BLaER1 (cell line): ENCODE data around the gene PTH2.

ENCODE experiments used
- H3K27ac ChIP-seq: shearing (Covaris generic); formaldehyde crosslinking; 2 replicates; pipeline ENCODE4 v1.8.1; 2022
- H3K27me3 ChIP-seq: shearing (Covaris generic); formaldehyde crosslinking; 2 replicates; pipeline ENCODE4 v1.8.1; 2022
- H3K36me3 ChIP-seq: shearing (Covaris generic); formaldehyde crosslinking; 2 replicates; pipeline ENCODE4 v1.8.1; 2022
- H3K4me1 ChIP-seq: shearing (Covaris generic); formaldehyde crosslinking; 2 replicates; pipeline ENCODE4 v1.8.1; 2022
- H3K4me2 ChIP-seq: shearing (Covaris generic); formaldehyde crosslinking; 2 replicates; pipeline ENCODE4 v1.8.1; 2022
- H3K4me3 ChIP-seq: shearing (Covaris generic); formaldehyde crosslinking; 2 replicates; pipeline ENCODE4 v1.8.1; 2022
- H3K9ac ChIP-seq: shearing (Covaris generic); formaldehyde crosslinking; 2 replicates; pipeline ENCODE4 v1.8.1; 2022
- H3K9me3 ChIP-seq: shearing (Covaris generic); formaldehyde crosslinking; 2 replicates; pipeline ENCODE4 v1.8.1; 2022
- H4K20me1 ChIP-seq: shearing (Covaris generic); formaldehyde crosslinking; 2 replicates; pipeline ENCODE4 v1.8.1; 2022
- Cebpa-rat ChIP-seq: shearing (Covaris generic); IDR thresholded peaks from 2 replicates; pipeline ENCODE4 v1.8.1; 2022

PTH2 gene

GRCh38 chr19:49415102-49415809 lies 8.0 kb downstream of the PTH2 start:
- Histone ChIP-seq H3K27me3 (peaks cover 17% of the 10 kb centered on the region), H3K4me3 (peak overlapping the region; percentile 50), H3K9me3 (no peaks in the 10 kb centered on the region), H3K27ac (peak overlapping the region; percentile 70), H3K9ac (peak overlapping the region; percentile 61), H3K4me2 (peak overlapping the region; percentile 95), H3K36me3 (no peaks in the 10 kb centered on the region), H3K4me1 (peaks cover 95% of the 10 kb centered on the region), H4K20me1 (no peaks in the 10 kb centered on the region)
- peak; percentile 65; the same call in 1 of the 2 replicates for TF ChIP-seq Cebpa-rat

GRCh38 chr19:49414256-49414655 lies 9.0 kb downstream of the PTH2 start:
- no peaks in the 10 kb centered on the region for H3K36me3 ChIP-seq
- no peaks in the 10 kb centered on the region for H4K20me1 ChIP-seq
- H3K4me2 ChIP-seq, result peak overlapping the region; percentile 95
- H3K27ac ChIP-seq, result peak overlapping the region; percentile 70
- H3K4me1 ChIP-seq, result peaks cover 100% of the 10 kb centered on the region
- peak overlapping the region; percentile 61; the same call in 1 of the 2 replicates for H3K9ac ChIP-seq
- H3K9me3 ChIP-seq, result no peaks in the 10 kb centered on the region
- TF ChIP-seq Cebpa-rat, result no peak
- peaks cover 7% of the 10 kb centered on the region for H3K27me3 ChIP-seq
- H3K4me3 ChIP-seq, result peak overlapping the region; percentile 50; the same call in 1 of the 2 replicates

- Histone ChIP-seq H3K4me3 (no peak overlapping the region), H4K20me1 (no peaks in the 10 kb centered on the region), H3K9ac (peak overlapping the region; percentile 25; the same call in 1 of the 2 replicates), H3K4me2 (peak overlapping the region; percentile 95), H3K27me3 (no peaks in the 10 kb centered on the region), H3K4me1 (peaks cover 100% of the 10 kb centered on the region), H3K9me3 (no peaks in the 10 kb centered on the region), H3K27ac (peak overlapping the region; percentile 70), H3K36me3 (no peaks in the 10 kb centered on the region)
- TF ChIP-seq Cebpa-rat, result no peak
Observed at GRCh38 chr19:49413348-49413747, 9.9 kb downstream of the PTH2 start.

- peak overlapping the region; percentile 95 for H3K4me2 ChIP-seq
- H3K27ac ChIP-seq, result peak overlapping the region; percentile 70; the same call in 1 of the 2 replicates
- H3K27me3 ChIP-seq, result no peaks in the 10 kb centered on the region
- no peaks in the 10 kb centered on the region for H4K20me1 ChIP-seq
- H3K4me1 ChIP-seq, result peaks cover 100% of the 10 kb centered on the region
- H3K36me3 ChIP-seq, result no peaks in the 10 kb centered on the region
- no peak overlapping the region for H3K9ac ChIP-seq
- no peaks in the 10 kb centered on the region for H3K9me3 ChIP-seq
- no peak overlapping the region for H3K4me3 ChIP-seq
- no peak for TF ChIP-seq Cebpa-rat
Observed at GRCh38 chr19:49411681-49412326, 11.4 kb downstream of the PTH2 start.

- no peaks in the 10 kb centered on the region for H4K20me1 ChIP-seq
- no peaks in the 10 kb centered on the region for H3K9me3 ChIP-seq
- no peak for TF ChIP-seq Cebpa-rat
- H3K9ac ChIP-seq, result peak overlapping the region; percentile 46; the same call in 1 of the 2 replicates
- peaks cover 100% of the 10 kb centered on the region for H3K4me1 ChIP-seq
- H3K4me2 ChIP-seq, result peak overlapping the region; percentile 95
- H3K4me3 ChIP-seq, result peak overlapping the region; percentile 19; the same call in 1 of the 2 replicates
- H3K27ac ChIP-seq, result peak overlapping the region; percentile 73
- H3K36me3 ChIP-seq, result no peaks in the 10 kb centered on the region
- H3K27me3 ChIP-seq, result no peaks in the 10 kb centered on the region
Observed at GRCh38 chr19:49409441-49410029, 13.7 kb downstream of the PTH2 start.

GRCh38 chr19:49408816-49409440 lies 14.3 kb downstream of the PTH2 start:
- Histone ChIP-seq H3K27ac (peak overlapping the region; percentile 73), H3K9ac (peak overlapping the region; percentile 46; the same call in 1 of the 2 replicates), H3K9me3 (no peaks in the 10 kb centered on the region), H3K4me1 (peaks cover 100% of the 10 kb centered on the region), H3K27me3 (no peaks in the 10 kb centered on the region), H3K4me3 (peak overlapping the region; percentile 9; the same call in 1 of the 2 replicates), H3K4me2 (peak overlapping the region; percentile 95), H4K20me1 (no peaks in the 10 kb centered on the region), H3K36me3 (no peaks in the 10 kb centered on the region)
- TF ChIP-seq Cebpa-rat, result no peak

- Histone ChIP-seq H3K4me1 (peaks cover 100% of the 10 kb centered on the region), H3K4me3 (no peak overlapping the region), H3K27ac (no peak overlapping the region), H3K9me3 (no peaks in the 10 kb centered on the region), H3K27me3 (no peaks in the 10 kb centered on the region), H3K4me2 (peak overlapping the region; percentile 95), H3K9ac (0 out of 2 replicates have a peak overlapping the region, but pooled peaks have one; percentile 34), H4K20me1 (no peaks in the 10 kb centered on the region), H3K36me3 (no peaks in the 10 kb centered on the region)
- TF ChIP-seq Cebpa-rat, result no peak
Observed at GRCh38 chr19:49407482-49408015, 15.7 kb downstream of the PTH2 start.

- H4K20me1 ChIP-seq, result no peaks in the 10 kb centered on the region
- TF ChIP-seq Cebpa-rat, result no peak
- no peak overlapping the region for H3K9ac ChIP-seq
Observed at GRCh38 chr19:49407079-49407478, 16.2 kb downstream of the PTH2 start.

GRCh38 chr19:49403404-49404187 lies 19.6 kb downstream of the PTH2 start:
- Histone ChIP-seq H3K4me3 (no peak overlapping the region), H3K36me3 (no peaks in the 10 kb centered on the region), H3K4me2 (peak overlapping the region; percentile 50), H3K9me3 (no peaks in the 10 kb centered on the region), H3K9ac (peak overlapping the region; percentile 4; the same call in 1 of the 2 replicates), H4K20me1 (no peaks in the 10 kb centered on the region), H3K4me1 (peaks cover 79% of the 10 kb centered on the region), H3K27ac (peak overlapping the region; percentile 65), H3K27me3 (no peaks in the 10 kb centered on the region)
- TF ChIP-seq Cebpa-rat, result no peak

More at GRCh38 chr19:49407079-49407478, 16.2 kb downstream of the PTH2 start:
- Histone ChIP-seq H3K4me3 (no peak overlapping the region), H3K4me1 (peaks cover 100% of the 10 kb centered on the region), H3K27ac (no peak overlapping the region), H3K9me3 (no peaks in the 10 kb centered on the region), H3K36me3 (no peaks in the 10 kb centered on the region), H3K27me3 (no peaks in the 10 kb centered on the region), H3K4me2 (peak overlapping the region; percentile 95)
